Tibial nerve (tissue), 4 donors: ENCODE data around the gene HTRA1. TPM values are rescaled to one million over a fixed set of nuclear protein-coding genes. Genes with fewer than 3 reads are reported as not detected.

ENCODE experiments used
- DNase-seq, 2 donors: peaks; one replicate each; pipeline ENCODE4 v3.0.0-alpha.2; 2019; ENCODE audit warnings: low spot score in 2 of 2
- H3K27ac ChIP-seq, 4 donors: fragments of 200-600 bp; sonication (generic) in 3 of 4; one replicate each; pipeline ENCODE4 v1.5.1; 2017 to 2019; ENCODE audit warnings: mild to moderate bottlenecking in 1 of 4
- H3K27me3 ChIP-seq, 2 donors: fragments of 200-600 bp; sonication (generic) in 1 of 2; one replicate each; pipeline versions ENCODE4 v1.5.1 to v1.6.0; 2017 to 2019
- H3K36me3 ChIP-seq, 3 donors: fragments of 200-600 bp; sonication (generic); one replicate each; pipeline ENCODE4 v1.5.1; 2018 to 2019
- H3K4me1 ChIP-seq, 4 donors: fragments of 200-600 bp; sonication (generic) in 3 of 4; one replicate each; pipeline ENCODE4 v1.5.1; 2017 to 2019
- H3K4me3 ChIP-seq, 4 donors: fragments of 200-600 bp; sonication (generic) in 3 of 4; one replicate each; pipeline ENCODE4 v1.5.1; 2017 to 2019; ENCODE audit warnings: mild to moderate bottlenecking in 1 of 4, moderate library complexity in 1 of 4
- H3K9me3 ChIP-seq, 4 donors: fragments of 200-600 bp; sonication (generic) in 3 of 4; one replicate each; pipeline ENCODE4 v1.5.1; 2017 to 2019
- EP300 ChIP-seq, 2 donors: sonication (generic); formaldehyde crosslinking; IDR thresholded peaks; one replicate each; pipeline ENCODE4 v1.6.1; 2017; ENCODE audit warnings: antibody characterized with exemption in 2 of 2, mild to moderate bottlenecking in 1 of 2
- POLR2A ChIP-seq, 2 donors: fragments of 450-650 bp; IDR thresholded peaks; one replicate each; pipeline ENCODE4 v1.6.1; 2017; ENCODE audit warnings: antibody characterized with exemption in 2 of 2, mild to moderate bottlenecking in 2 of 2, moderate library complexity in 2 of 2
- WGBS, 2 donors: methylation state at CpG; one replicate each; pipeline ENCODE4 v1.1.5; 2018; 5-methylcytosine and 5-hydroxymethylcytosine counted together
- total RNA-seq, 4 donors: library from RNA; depleted of rRNA; stranded (reverse); fragments of >200 nt; gene quantifications; one replicate each; pipeline ENCODE4 v1.1.0, GENCODE V29; 2016
- TF ChIP-seq, protein P1 (sequence below), 5 experiments: fragments of 200-600 bp in 3 of 5; fragments of 450-650 bp in 2 of 5; sonication (generic) in 3 of 5; IDR thresholded peaks; one replicate each; pipeline ENCODE4 v1.5.1; 2016 to 2019; ENCODE audit warnings: antibody characterized with exemption in 5 of 5, mild to moderate bottlenecking in 3 of 5, moderate library complexity in 2 of 5

HTRA1 gene
- total RNA-seq, 4 donors from 2014 or later: 128 to 183 (median 173) TPM

DNA sequence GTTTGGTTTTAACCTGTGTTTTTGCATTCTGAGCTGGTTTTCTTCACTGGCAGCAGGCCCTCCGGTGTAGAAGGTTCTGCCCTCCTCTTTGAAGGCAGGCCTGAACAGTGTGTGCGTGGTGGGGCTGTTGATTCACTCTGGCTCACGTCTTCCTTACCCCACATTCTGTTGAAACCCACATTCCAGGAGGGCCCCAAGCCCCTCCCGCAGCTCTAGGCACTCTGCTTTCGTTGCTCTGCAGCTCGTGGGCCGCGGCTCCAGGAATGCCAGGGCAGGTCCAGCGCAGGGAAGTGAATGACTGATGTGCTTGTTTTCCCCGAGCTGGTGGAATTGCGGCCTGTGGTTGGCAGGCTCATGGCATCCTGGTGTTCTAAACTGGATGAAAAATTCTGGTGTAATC, 49.0 kb downstream of the HTRA1 start:
- Histone ChIP-seq H3K9me3 (no peaks in the 10 kb centered on the region), H3K27me3 (no peaks in the 10 kb centered on the region), H3K4me3 (no peak overlapping the region), H3K27ac (no peak overlapping the region), H3K4me1 (peaks cover 0 to 23% (median 0%) of the 10 kb centered on the region in 4 donors), H3K36me3 (peaks cover 0 to 82% (median 0%) of the 10 kb centered on the region in 3 donors)
- DNase-seq: no peak
- WGBS, 2 donors: 66 to 78% methylated on average over 11 of the region's 11 CpGs
- TF ChIP-seq EP300 (IDR thresholded peaks at IDR 0.05): no peak
- no peak for TF ChIP-seq POLR2A (IDR thresholded peaks at IDR 0.05)
- TF ChIP-seq, protein P1, sequence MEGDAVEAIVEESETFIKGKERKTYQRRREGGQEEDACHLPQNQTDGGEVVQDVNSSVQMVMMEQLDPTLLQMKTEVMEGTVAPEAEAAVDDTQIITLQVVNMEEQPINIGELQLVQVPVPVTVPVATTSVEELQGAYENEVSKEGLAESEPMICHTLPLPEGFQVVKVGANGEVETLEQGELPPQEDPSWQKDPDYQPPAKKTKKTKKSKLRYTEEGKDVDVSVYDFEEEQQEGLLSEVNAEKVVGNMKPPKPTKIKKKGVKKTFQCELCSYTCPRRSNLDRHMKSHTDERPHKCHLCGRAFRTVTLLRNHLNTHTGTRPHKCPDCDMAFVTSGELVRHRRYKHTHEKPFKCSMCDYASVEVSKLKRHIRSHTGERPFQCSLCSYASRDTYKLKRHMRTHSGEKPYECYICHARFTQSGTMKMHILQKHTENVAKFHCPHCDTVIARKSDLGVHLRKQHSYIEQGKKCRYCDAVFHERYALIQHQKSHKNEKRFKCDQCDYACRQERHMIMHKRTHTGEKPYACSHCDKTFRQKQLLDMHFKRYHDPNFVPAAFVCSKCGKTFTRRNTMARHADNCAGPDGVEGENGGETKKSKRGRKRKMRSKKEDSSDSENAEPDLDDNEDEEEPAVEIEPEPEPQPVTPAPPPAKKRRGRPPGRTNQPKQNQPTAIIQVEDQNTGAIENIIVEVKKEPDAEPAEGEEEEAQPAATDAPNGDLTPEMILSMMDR (IDR thresholded peaks at IDR 0.05): no peak

DNA sequence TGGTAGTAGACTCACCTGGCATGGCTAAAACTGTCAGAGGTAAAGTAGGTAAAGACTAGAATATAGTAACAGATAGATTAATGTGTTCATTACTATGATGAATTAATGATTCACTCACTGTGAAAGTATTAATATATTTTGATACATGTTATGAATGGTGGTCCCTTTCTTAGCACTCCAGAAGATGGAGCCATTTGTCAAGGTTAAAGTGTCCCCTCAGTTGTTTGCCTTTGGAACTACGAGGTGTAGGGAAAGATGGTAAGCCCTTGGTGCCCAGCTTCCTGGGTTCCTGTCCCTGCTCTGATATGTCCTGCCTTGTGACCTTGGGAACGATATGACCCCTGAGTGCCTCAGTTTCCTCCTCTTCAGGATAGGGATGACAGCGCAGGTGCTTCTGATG, 49.4 kb downstream of the HTRA1 start:
- peaks cover 0 to 19% (median 0%) of the 10 kb centered on the region in 4 donors for H3K4me1 ChIP-seq
- DNase-seq: no peak
- no peaks in the 10 kb centered on the region for H3K9me3 ChIP-seq
- no peak for TF ChIP-seq EP300 (IDR thresholded peaks at IDR 0.05)
- TF ChIP-seq POLR2A (IDR thresholded peaks at IDR 0.05): no peak
- TF ChIP-seq, protein P1 (IDR thresholded peaks at IDR 0.05): no peak
- no peak overlapping the region for H3K4me3 ChIP-seq
- 88 to 92% methylated on average over 3 of the region's 3 CpGs for WGBS, 2 donors
- H3K27me3 ChIP-seq: no peaks in the 10 kb centered on the region
- H3K27ac ChIP-seq: no peak overlapping the region
- H3K36me3 ChIP-seq: peaks cover 0 to 86% (median 0%) of the 10 kb centered on the region in 3 donors

DNA sequence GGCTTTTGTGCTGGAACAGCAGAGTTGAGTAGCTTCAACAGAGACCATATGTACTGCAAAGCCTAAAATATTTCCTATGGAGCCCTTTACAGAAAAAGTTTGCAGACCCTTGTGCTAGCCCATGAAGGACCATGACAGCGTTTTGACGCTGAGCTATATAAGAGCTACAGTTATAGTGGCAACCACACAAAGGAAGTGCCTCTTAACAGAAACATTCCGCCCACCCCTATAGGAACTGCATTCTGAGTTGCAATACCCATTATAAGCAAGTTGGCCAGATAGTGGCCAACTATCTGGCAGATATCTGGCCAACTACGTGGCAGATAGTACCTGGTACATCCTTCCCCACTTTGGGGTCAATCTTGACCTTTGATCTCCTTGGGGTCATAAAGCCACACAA, 51.7 kb downstream of the HTRA1 start:
- peaks cover 0 to 7% (median 0%) of the 10 kb centered on the region in 4 donors for H3K4me1 ChIP-seq
- WGBS, 2 donors: 79 to 80% methylated on average over 4 of the region's 4 CpGs
- no peak overlapping the region for H3K27ac ChIP-seq
- no peaks in the 10 kb centered on the region for H3K27me3 ChIP-seq
- TF ChIP-seq POLR2A (IDR thresholded peaks at IDR 0.05): no peak
- TF ChIP-seq, protein P1 (IDR thresholded peaks at IDR 0.05): no peak
- H3K4me3 ChIP-seq: no peak overlapping the region
- peaks cover 0 to 93% (median 0%) of the 10 kb centered on the region in 3 donors for H3K36me3 ChIP-seq
- no peaks in the 10 kb centered on the region for H3K9me3 ChIP-seq
- DNase-seq: no peak

DNA sequence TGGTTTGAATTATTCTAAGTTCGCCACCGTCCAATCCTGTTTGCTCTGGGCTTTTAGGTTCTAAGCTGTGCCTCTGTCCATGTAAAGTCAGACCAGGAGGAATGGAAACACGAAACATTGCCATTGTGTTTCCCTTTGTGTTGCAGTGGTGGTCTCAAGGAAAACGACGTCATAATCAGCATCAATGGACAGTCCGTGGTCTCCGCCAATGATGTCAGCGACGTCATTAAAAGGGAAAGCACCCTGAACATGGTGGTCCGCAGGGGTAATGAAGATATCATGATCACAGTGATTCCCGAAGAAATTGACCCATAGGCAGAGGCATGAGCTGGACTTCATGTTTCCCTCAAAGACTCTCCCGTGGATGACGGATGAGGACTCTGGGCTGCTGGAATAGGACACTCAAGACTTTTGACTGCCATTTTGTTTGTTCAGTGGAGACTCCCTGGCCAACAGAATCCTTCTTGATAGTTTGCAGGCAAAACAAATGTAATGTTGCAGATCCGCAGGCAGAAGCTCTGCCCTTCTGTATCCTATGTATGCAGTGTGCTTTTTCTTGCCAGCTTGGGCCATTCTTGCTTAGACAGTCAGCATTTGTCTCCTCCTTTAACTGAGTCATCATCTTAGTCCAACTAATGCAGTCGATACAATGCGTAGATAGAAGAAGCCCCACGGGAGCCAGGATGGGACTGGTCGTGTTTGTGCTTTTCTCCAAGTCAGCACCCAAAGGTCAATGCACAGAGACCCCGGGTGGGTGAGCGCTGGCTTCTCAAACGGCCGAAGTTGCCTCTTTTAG, 52.9 kb downstream of the HTRA1 start:
- Histone ChIP-seq H3K4me1 (no peaks in the 10 kb centered on the region), H3K27ac (no peak overlapping the region), H3K4me3 (no peak overlapping the region), H3K27me3 (no peaks in the 10 kb centered on the region), H3K36me3 (peaks cover 0 to 89% (median 0%) of the 10 kb centered on the region in 3 donors), H3K9me3 (no peaks in the 10 kb centered on the region)
- WGBS, 2 donors: 83 to 86% methylated on average over 22 of the region's 22 CpGs
- TF ChIP-seq EP300 (IDR thresholded peaks at IDR 0.05): no peak
- no peak for TF ChIP-seq POLR2A (IDR thresholded peaks at IDR 0.05)
- TF ChIP-seq, protein P1 (IDR thresholded peaks at IDR 0.05): no peak
- DNase-seq: no peak

DNA sequence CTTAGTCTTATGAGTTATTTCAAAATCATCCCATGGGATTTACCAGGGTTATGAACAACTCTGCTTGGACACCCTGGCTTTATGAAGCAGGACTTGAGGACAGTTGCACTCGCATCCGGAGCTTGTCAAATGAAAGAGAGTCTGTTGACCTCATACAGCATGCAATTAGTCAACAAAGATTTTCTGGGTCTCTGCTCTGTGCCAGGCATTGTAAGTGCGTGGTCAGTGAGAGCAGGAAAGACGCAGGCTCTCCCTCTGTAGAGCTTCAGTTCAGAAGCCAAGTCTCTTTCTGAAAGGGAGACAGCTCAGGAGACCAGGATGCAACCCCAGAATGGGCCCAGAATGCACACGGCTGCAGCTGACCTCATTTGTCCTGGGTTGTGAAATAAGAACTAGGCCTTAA, 53.7 kb downstream of the HTRA1 start:
- Histone ChIP-seq H3K36me3 (peaks cover 0 to 81% (median 0%) of the 10 kb centered on the region in 3 donors), H3K27ac (no peak overlapping the region)

More for the DNA sequence above, 53.7 kb downstream of the HTRA1 start:
- Histone ChIP-seq H3K9me3 (no peaks in the 10 kb centered on the region), H3K4me1 (no peaks in the 10 kb centered on the region), H3K4me3 (no peak overlapping the region), H3K27me3 (no peaks in the 10 kb centered on the region)
- DNase-seq: no peak
- 53 to 57% methylated on average over 5 of the region's 5 CpGs for WGBS, 2 donors
- TF ChIP-seq POLR2A (IDR thresholded peaks at IDR 0.05) (no peak), EP300 (IDR thresholded peaks at IDR 0.05) (no peak)
- TF ChIP-seq, protein P1 (IDR thresholded peaks at IDR 0.05): no peak
